Activated T-cell treated with anti-CD3 and anti-CD28 coated beads, Interleukin-2, amount 50 U/mL, for 4 hours (primary cell): ENCODE data around the gene C10orf90. TPM values are rescaled to one million over a fixed set of nuclear protein-coding genes. Genes with fewer than 3 reads are reported as not detected.

Experiments used
- ATAC-seq, 2 donors: fragments of 200-7000 bp; cut with Tn5 transposase; one replicate each; pipeline ENCODE4 v1.10.0; 2021
- DNase-seq: peaks from one replicate; pipeline ENCODE4 v3.0.0-alpha.2; 2020
- H3K27me3 Mint-ChIP-seq: one replicate; pipeline ENCODE4 v1.8.0; 2021; ENCODE audit warnings: low read depth, mixed read lengths
- H3K36me3 Mint-ChIP-seq: one replicate; pipeline ENCODE4 v1.8.0; 2022; ENCODE audit warnings: mixed read lengths; ENCODE audit not compliant: insufficient read depth
- H3K4me1 Mint-ChIP-seq: one replicate; pipeline ENCODE4 v1.8.0; 2021; ENCODE audit warnings: low read depth, mixed read lengths
- H3K4me3 Mint-ChIP-seq: one replicate; pipeline ENCODE4 v1.8.0; 2021; ENCODE audit warnings: mild to moderate bottlenecking, moderate library complexity, mixed read lengths
- H3K9me3 Mint-ChIP-seq: one replicate; pipeline ENCODE4 v1.8.0; 2021; ENCODE audit warnings: mixed read lengths
- total RNA-seq, 3 donors: library from RNA; stranded (reverse); gene quantifications; one replicate each; pipeline ENCODE4 v1.2.1, GENCODE V29; 2021

C10orf90 gene
- total RNA-seq, 3 donors from 2014 or later, result not detected

DNA sequence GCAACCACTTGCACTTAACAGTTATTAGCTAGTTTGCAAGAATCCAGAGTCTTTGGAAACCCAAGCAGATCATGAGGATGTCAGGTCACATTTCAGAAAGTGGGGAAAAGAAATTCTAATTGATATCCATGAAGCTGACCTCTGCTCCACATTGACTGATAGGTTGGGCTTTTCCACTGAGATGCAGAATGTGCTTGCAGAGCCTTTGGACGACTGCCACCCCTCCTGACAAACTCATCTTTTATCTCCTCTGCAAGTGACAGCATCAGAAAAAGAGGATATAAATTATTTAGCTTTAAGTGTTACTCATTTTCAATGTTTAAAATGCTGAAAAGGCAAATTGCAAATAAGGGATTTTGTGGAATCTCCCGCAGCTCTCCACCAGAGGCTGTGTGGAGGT lies 75.3 kb downstream of the C10orf90 start:
- DNase-seq (no peak), ATAC-seq (no peak)
- Mint-ChIP-seq H3K9me3 (no peaks in the 10 kb centered on the region), H3K27me3 (no peaks in the 10 kb centered on the region), H3K4me1 (no peaks in the 10 kb centered on the region), H3K36me3 (no peaks in the 10 kb centered on the region), H3K4me3 (no peak overlapping the region)

DNA sequence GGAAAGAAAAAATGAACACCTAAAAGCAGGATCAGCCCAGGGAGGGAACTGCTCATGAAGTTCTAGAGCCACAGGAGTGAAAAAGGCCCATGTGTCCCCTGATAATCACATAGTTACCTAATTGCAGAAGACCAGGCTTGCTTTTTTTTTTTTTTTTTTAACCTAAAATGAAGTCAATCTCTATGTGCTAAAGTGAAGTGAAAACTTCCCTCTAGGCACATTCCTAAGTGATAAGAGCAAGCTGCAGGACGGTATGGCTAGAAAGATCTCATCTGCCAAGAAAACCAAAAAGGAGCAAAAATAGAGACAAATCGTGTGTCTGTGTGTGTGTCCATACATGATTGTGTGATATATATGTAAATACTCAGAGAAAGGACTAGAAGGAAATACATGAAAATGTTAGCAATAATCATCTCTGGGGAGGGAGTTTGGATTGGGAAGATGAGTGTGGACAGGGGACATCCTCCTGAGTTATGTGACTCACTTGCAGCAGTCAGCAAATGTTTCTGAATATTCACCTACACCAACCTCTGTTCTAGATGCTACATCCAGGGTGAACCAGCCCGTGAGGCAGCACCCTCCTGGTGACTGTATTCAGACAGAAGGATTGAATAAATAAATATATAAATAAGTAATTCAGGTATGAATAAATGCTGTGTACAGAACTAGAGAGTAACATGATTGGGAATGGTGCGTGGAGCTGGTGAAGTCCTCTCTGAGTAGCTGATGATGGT lies 76.4 kb downstream of the C10orf90 start:
- DNase-seq (no peak), ATAC-seq (no peak)
- no peaks in the 10 kb centered on the region for H3K9me3 Mint-ChIP-seq
- H3K27me3 Mint-ChIP-seq, result no peaks in the 10 kb centered on the region
- no peak overlapping the region for H3K4me3 Mint-ChIP-seq
- H3K36me3 Mint-ChIP-seq, result no peaks in the 10 kb centered on the region
- no peaks in the 10 kb centered on the region for H3K4me1 Mint-ChIP-seq

DNA sequence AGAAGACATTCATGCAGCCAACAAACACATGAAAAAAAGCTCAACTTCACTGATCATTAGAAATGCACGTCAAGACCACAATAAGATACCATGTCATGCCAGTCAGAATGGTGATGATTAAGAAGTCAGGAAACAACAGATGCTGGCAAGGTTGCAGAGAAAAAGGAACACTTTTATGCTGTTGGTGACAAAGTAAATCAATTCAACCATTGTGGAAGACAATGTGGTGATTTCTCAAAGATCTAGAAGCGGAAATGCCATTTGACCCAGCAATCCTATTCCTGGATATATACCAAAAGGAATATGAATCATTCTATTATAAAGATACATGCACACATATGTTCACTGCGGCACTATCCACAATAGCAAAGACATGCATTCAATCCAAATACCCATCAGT lies 77.6 kb downstream of the C10orf90 start:
- Mint-ChIP-seq H3K9me3 (no peaks in the 10 kb centered on the region), H3K4me3 (no peak overlapping the region), H3K4me1 (no peaks in the 10 kb centered on the region), H3K27me3 (no peaks in the 10 kb centered on the region), H3K36me3 (no peaks in the 10 kb centered on the region)
- no peak for DNase-seq
- ATAC-seq, result no peak

- ATAC-seq (no peak), DNase-seq (no peak)
- no peaks in the 10 kb centered on the region for H3K4me1 Mint-ChIP-seq
- no peaks in the 10 kb centered on the region for H3K36me3 Mint-ChIP-seq
- no peaks in the 10 kb centered on the region for H3K9me3 Mint-ChIP-seq
- no peaks in the 10 kb centered on the region for H3K27me3 Mint-ChIP-seq
- no peak overlapping the region for H3K4me3 Mint-ChIP-seq
Measured at GRCh38 chr10:126588024-126588423, 82.5 kb downstream of the C10orf90 start.

DNA sequence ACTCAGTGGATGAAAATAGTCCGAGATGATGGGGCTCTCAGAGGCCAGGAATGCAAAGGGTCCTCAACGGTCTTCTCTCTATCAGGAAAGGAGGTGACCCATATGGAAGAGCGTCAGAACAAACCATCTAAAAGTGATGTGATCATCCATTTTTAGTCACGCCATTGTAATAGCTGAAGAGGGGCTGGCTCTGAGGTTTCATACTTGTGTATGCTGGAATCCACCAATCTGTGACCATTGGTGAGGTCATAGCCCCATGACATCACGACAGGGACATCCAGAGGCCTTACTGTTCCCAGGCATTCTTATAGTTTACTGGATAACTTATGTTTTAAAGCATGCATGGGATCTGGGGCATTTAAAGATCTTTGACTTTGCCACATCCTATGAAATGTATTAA lies 83.6 kb downstream of the C10orf90 start:
- Mint-ChIP-seq H3K27me3 (no peaks in the 10 kb centered on the region), H3K36me3 (no peaks in the 10 kb centered on the region), H3K4me1 (no peaks in the 10 kb centered on the region), H3K9me3 (no peaks in the 10 kb centered on the region), H3K4me3 (no peak overlapping the region)
- no peak for ATAC-seq
- no peak for DNase-seq

- Mint-ChIP-seq H3K4me1 (no peaks in the 10 kb centered on the region), H3K36me3 (no peaks in the 10 kb centered on the region), H3K9me3 (no peaks in the 10 kb centered on the region), H3K4me3 (no peak overlapping the region), H3K27me3 (no peaks in the 10 kb centered on the region)
- DNase-seq (no peak), ATAC-seq (no peak)
Measured at GRCh38 chr10:126586128-126586527, 84.4 kb downstream of the C10orf90 start.

DNA sequence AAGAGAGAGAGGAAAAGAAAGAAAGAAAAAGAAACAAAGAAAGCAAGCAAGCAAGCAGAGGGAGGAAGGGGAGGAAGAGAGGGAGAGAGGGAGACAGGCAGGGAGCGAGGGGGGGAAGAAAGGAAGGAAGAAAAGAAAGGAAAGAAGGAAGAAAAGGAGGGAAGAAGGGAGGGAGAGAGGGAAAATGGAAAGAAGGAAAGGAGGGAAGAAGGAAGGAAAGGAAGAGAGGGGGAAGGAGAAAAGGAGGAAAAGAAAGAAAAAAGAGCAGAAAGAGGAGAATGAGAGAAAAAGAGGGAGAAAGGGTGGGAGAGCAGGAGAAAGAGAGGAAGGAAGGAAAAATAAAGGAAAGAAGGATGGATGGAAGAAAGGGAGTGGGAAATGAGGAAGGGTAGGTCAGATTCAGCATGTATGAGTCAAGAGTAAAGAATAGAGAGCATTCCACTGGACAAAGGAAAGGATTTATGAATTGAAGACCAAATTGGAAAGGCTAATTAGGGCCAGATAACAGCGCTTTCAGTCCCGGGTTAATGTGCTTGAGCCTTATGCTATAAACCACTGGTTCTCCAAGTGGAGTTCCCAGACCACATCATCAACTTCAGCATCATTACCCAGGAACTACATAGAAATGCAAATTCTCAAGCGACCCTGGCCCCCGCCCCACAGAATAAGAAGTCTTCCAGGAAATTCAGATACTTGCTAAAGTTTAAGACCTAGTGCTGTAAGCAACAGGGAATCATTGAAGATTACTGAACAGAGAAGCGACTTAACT lies 85.1 kb downstream of the C10orf90 start:
- no peak for DNase-seq
- Mint-ChIP-seq H3K4me1 (no peaks in the 10 kb centered on the region), H3K36me3 (no peaks in the 10 kb centered on the region), H3K9me3 (no peaks in the 10 kb centered on the region), H3K4me3 (no peak overlapping the region), H3K27me3 (no peaks in the 10 kb centered on the region)
- ATAC-seq, result no peak

DNA sequence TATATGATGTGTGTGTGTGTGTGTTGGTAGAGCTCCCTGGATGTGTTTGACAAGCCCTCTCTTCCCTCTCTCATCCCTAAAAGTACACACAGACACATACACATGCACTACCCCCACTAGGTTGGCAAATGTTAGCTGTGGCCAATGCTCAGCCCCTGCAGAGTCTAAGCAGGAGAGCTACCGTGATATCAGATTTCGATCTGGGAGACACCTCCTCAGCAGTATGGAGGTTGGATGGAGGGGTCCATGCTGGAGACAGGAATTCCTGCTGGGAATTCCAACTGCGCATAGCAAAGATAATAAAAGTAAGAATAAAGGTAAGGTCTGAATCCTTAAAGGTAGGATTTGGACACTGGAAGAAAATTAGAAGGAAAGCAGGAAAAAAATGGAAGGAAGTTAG lies 85.7 kb downstream of the C10orf90 start:
- no peaks in the 10 kb centered on the region for H3K9me3 Mint-ChIP-seq
- no peaks in the 10 kb centered on the region for H3K36me3 Mint-ChIP-seq
- H3K4me1 Mint-ChIP-seq, result no peaks in the 10 kb centered on the region
- ATAC-seq (no peak), DNase-seq (no peak)
- no peaks in the 10 kb centered on the region for H3K27me3 Mint-ChIP-seq
- no peak overlapping the region for H3K4me3 Mint-ChIP-seq

DNA sequence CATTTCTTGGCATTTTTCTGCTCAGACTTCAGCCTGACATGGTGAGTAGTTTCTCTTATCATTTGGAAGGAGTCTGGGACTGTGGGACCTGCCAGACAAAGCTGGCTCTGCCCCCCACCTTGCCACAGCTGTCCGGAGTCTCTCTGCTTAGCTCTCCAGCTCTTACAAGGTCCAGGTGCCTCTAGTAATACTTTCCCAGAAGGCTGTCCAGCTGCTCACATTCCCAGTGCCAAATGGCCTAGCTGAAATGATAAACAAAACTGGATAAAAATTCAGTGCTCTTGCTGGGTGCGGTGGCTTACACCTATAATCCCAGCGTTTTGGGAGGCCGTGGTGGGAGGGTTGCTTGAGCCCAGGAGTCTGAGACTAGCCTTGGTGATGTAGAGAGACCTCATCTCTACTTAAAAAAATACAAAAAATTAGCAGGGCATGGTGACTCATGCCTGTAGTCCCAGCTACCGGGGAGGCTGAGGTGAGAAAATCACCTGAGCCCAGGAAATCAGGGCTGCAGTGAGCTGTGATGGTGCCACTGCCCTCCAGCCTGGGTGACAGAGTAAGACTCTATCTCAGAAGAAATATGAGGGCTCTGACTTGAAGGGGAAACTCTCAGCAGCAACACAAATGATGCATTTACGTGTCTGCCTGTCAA lies 86.8 kb downstream of the C10orf90 start:
- no peak overlapping the region for H3K4me3 Mint-ChIP-seq
- no peaks in the 10 kb centered on the region for H3K9me3 Mint-ChIP-seq
- H3K36me3 Mint-ChIP-seq, result no peaks in the 10 kb centered on the region
- ATAC-seq, result no peak
- H3K4me1 Mint-ChIP-seq, result no peaks in the 10 kb centered on the region
- H3K27me3 Mint-ChIP-seq, result no peaks in the 10 kb centered on the region
- no peak for DNase-seq

GRCh38 chr10:126581648-126582046 lies 88.8 kb downstream of the C10orf90 start:
- Mint-ChIP-seq H3K36me3 (no peaks in the 10 kb centered on the region), H3K4me3 (no peak overlapping the region), H3K4me1 (no peaks in the 10 kb centered on the region), H3K9me3 (no peaks in the 10 kb centered on the region), H3K27me3 (no peaks in the 10 kb centered on the region)
- DNase-seq (no peak), ATAC-seq (no peak)

DNA sequence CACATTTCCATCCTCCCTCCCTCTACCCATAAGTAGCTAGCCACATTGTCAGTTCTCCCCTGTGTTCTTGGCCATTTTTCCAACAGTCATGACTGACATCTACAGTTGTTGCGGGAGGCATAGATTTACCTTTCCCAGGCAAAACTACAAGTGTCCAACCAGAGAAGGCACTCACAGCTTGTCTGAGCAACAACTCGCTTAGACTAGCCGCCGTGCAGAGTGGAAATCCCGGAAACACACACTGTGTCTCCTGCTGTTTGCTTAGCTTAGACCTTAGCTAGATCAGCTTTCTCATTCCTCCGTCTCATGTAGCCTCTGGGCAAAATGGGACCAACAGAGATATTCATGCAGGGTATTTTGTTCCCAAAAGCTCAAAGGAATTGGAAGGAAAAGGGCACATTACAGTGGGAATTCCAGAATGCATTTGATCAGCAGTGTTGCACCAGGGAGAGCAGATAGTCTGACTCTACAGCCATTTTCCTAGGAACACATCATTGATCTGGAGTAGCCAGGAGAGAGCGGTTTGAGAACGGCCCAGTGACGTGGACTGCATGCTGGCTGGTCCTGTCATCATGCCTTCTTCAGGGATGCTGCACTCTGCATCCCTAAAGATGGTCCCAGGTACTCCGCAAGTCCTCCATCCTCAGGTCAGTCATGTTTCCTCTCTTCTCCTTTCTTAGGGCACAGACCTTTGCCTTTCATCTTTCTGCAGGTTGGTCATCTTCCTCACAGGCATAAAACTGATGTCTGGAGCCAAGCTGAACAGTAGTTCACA lies 89.4 kb downstream of the C10orf90 start:
- Mint-ChIP-seq H3K36me3 (no peaks in the 10 kb centered on the region), H3K4me3 (no peak overlapping the region), H3K27me3 (no peaks in the 10 kb centered on the region), H3K4me1 (no peaks in the 10 kb centered on the region), H3K9me3 (no peaks in the 10 kb centered on the region)
- ATAC-seq (no peak), DNase-seq (no peak)

- H3K36me3 Mint-ChIP-seq, result no peaks in the 10 kb centered on the region
- no peaks in the 10 kb centered on the region for H3K4me1 Mint-ChIP-seq
- ATAC-seq (no peak), DNase-seq (no peak)
- no peaks in the 10 kb centered on the region for H3K27me3 Mint-ChIP-seq
- no peak overlapping the region for H3K4me3 Mint-ChIP-seq
- no peaks in the 10 kb centered on the region for H3K9me3 Mint-ChIP-seq
Measured at GRCh38 chr10:126576336-126576735, 94.2 kb downstream of the C10orf90 start.

- peaks cover 2% of the 10 kb centered on the region for H3K27me3 Mint-ChIP-seq
- no peak for ATAC-seq
- no peaks in the 10 kb centered on the region for H3K36me3 Mint-ChIP-seq
Measured at GRCh38 chr10:126570621-126571602, 99.6 kb downstream of the C10orf90 start.

More at GRCh38 chr10:126570621-126571602, 99.6 kb downstream of the C10orf90 start:
- no peak for DNase-seq
- H3K4me1 Mint-ChIP-seq, result no peaks in the 10 kb centered on the region
- no peak overlapping the region for H3K4me3 Mint-ChIP-seq
- peaks cover 6% of the 10 kb centered on the region for H3K9me3 Mint-ChIP-seq
